Adipocyte (in vitro differentiated cells): ENCODE measurements around the gene ADD2.

Experiments
- DNase-seq: peaks from one replicate; pipeline ENCODE4 v3.0.0-alpha.2; 2015; ENCODE audit warnings: low read depth
- H3K27me3 ChIP-seq: replicated peaks from 2 replicates; pipeline ENCODE4 v1.7.0; 2013; ENCODE audit warnings: mild to moderate bottlenecking, low read length, moderate library complexity; ENCODE audit not compliant: control insufficient read depth, insufficient read depth
- H3K36me3 ChIP-seq: 2 replicates; pipeline ENCODE4 v1.7.0; 2013; ENCODE audit warnings: low read length, mild to moderate bottlenecking, moderate library complexity; ENCODE audit not compliant: control insufficient read depth, insufficient read depth, severe bottlenecking
- H3K4me1 ChIP-seq: 2 replicates; pipeline ENCODE4 v1.7.0; 2013; ENCODE audit warnings: mild to moderate bottlenecking, low read length, moderate library complexity; ENCODE audit not compliant: control insufficient read depth, insufficient read depth
- H3K4me3 ChIP-seq: 2 replicates; pipeline ENCODE4 v1.7.0; 2013; ENCODE audit warnings: mild to moderate bottlenecking, low read length, moderate library complexity
- H3K9ac ChIP-seq: 2 replicates; pipeline ENCODE4 v1.7.0; 2013; ENCODE audit warnings: mild to moderate bottlenecking, low read length, moderate library complexity
- H3K9me3 ChIP-seq: 2 replicates; pipeline ENCODE4 v1.7.0; 2013; ENCODE audit warnings: mild to moderate bottlenecking, low read length, moderate library complexity; ENCODE audit not compliant: control insufficient read depth

The ADD2 gene

GRCh38 chr2:70645733-70646419, 122.1 kb downstream of the ADD2 start:
- Histone ChIP-seq H3K9me3 (no peaks in the 10 kb centered on the region), H3K9ac (no peak overlapping the region)
- no peak for DNase-seq

GRCh38 chr2:70643715-70644114, 124.3 kb downstream of the ADD2 start:
- H3K4me3 ChIP-seq: no peak overlapping the region
- peaks cover 38% of the 10 kb centered on the region for H3K27me3 ChIP-seq
- no peak for DNase-seq
- H3K4me1 ChIP-seq: no peaks in the 10 kb centered on the region
- no peaks in the 10 kb centered on the region for H3K36me3 ChIP-seq
- no peaks in the 10 kb centered on the region for H3K9me3 ChIP-seq
- H3K9ac ChIP-seq: no peak overlapping the region

More at GRCh38 chr2:70645733-70646419, 122.1 kb downstream of the ADD2 start:
- Histone ChIP-seq H3K4me3 (no peak overlapping the region), H3K27me3 (peaks cover 36% of the 10 kb centered on the region), H3K36me3 (no peaks in the 10 kb centered on the region), H3K4me1 (no peaks in the 10 kb centered on the region)

GRCh38 chr2:70641263-70641784, 126.7 kb downstream of the ADD2 start:
- no peaks in the 10 kb centered on the region for H3K4me1 ChIP-seq
- no peak overlapping the region for H3K9ac ChIP-seq
- no peak overlapping the region for H3K4me3 ChIP-seq
- DNase-seq: no peak
- H3K36me3 ChIP-seq: no peaks in the 10 kb centered on the region
- H3K9me3 ChIP-seq: peaks cover 3% of the 10 kb centered on the region
- peaks cover 33% of the 10 kb centered on the region for H3K27me3 ChIP-seq

- no peak for DNase-seq
- H3K4me1 ChIP-seq: no peaks in the 10 kb centered on the region
Observed at GRCh38 chr2:70639841-70640436, 128.1 kb downstream of the ADD2 start.

GRCh38 chr2:70638561-70638960, 129.4 kb downstream of the ADD2 start:
- Histone ChIP-seq H3K4me1 (no peaks in the 10 kb centered on the region), H3K9me3 (peaks cover 17% of the 10 kb centered on the region), H3K9ac (no peak overlapping the region), H3K27me3 (peaks cover 31% of the 10 kb centered on the region), H3K36me3 (no peaks in the 10 kb centered on the region), H3K4me3 (no peak overlapping the region)
- DNase-seq: no peak

More at GRCh38 chr2:70639841-70640436, 128.1 kb downstream of the ADD2 start:
- peaks cover 4% of the 10 kb centered on the region for H3K9me3 ChIP-seq
- H3K4me3 ChIP-seq: no peak overlapping the region
- peaks cover 33% of the 10 kb centered on the region for H3K27me3 ChIP-seq
- no peak overlapping the region for H3K9ac ChIP-seq
- H3K36me3 ChIP-seq: no peaks in the 10 kb centered on the region

GRCh38 chr2:70633508-70633907, 134.5 kb downstream of the ADD2 start:
- Histone ChIP-seq H3K9me3 (peaks cover 29% of the 10 kb centered on the region), H3K4me3 (no peak overlapping the region), H3K27me3 (peaks cover 35% of the 10 kb centered on the region), H3K9ac (no peak overlapping the region), H3K36me3 (no peaks in the 10 kb centered on the region), H3K4me1 (no peaks in the 10 kb centered on the region)
- no peak for DNase-seq

- Histone ChIP-seq H3K36me3 (no peaks in the 10 kb centered on the region), H3K27me3 (peaks cover 35% of the 10 kb centered on the region)
Observed at GRCh38 chr2:70632966-70633365, 135.0 kb downstream of the ADD2 start.

GRCh38 chr2:70632388-70632787, 135.6 kb downstream of the ADD2 start:
- Histone ChIP-seq H3K4me1 (no peaks in the 10 kb centered on the region), H3K36me3 (no peaks in the 10 kb centered on the region), H3K4me3 (no peak overlapping the region), H3K27me3 (peaks cover 35% of the 10 kb centered on the region), H3K9me3 (peaks cover 29% of the 10 kb centered on the region), H3K9ac (no peak overlapping the region)
- no peak for DNase-seq

More at GRCh38 chr2:70632966-70633365, 135.0 kb downstream of the ADD2 start:
- Histone ChIP-seq H3K9me3 (peaks cover 29% of the 10 kb centered on the region), H3K4me3 (no peak overlapping the region), H3K4me1 (no peaks in the 10 kb centered on the region), H3K9ac (no peak overlapping the region)
- no peak for DNase-seq

- Histone ChIP-seq H3K9ac (no peak overlapping the region), H3K36me3 (no peaks in the 10 kb centered on the region), H3K27me3 (peaks cover 32% of the 10 kb centered on the region), H3K4me1 (no peaks in the 10 kb centered on the region), H3K9me3 (peaks cover 25% of the 10 kb centered on the region), H3K4me3 (no peak overlapping the region)
- no peak for DNase-seq
Observed at GRCh38 chr2:70630761-70631160, 137.2 kb downstream of the ADD2 start.

GRCh38 chr2:70627211-70627898, 140.6 kb downstream of the ADD2 start:
- DNase-seq: no peak
- H3K27me3 ChIP-seq: peaks cover 23% of the 10 kb centered on the region
- H3K9ac ChIP-seq: no peak overlapping the region
- H3K9me3 ChIP-seq: no peaks in the 10 kb centered on the region
- no peak overlapping the region for H3K4me3 ChIP-seq
- H3K36me3 ChIP-seq: no peaks in the 10 kb centered on the region
- H3K4me1 ChIP-seq: no peaks in the 10 kb centered on the region

- Histone ChIP-seq H3K4me1 (no peaks in the 10 kb centered on the region), H3K27me3 (peaks cover 23% of the 10 kb centered on the region), H3K9ac (no peak overlapping the region), H3K36me3 (no peaks in the 10 kb centered on the region), H3K4me3 (peak overlapping the region; percentile 27), H3K9me3 (no peaks in the 10 kb centered on the region)
- no peak for DNase-seq
Observed at GRCh38 chr2:70626254-70626990, 141.6 kb downstream of the ADD2 start.
